ENCODE results near the gene SHC3.

SHC3 gene

GRCh38 chr9:89153232-89154017 lies 25.2 kb downstream of the SHC3 start:
- DNase-seq = peak in 1 of 2 donors; percentile 51

GRCh38 chr9:89149726-89150125 lies 28.9 kb downstream of the SHC3 start:
- no peak for DNase-seq

GRCh38 chr9:89145097-89145496 lies 33.5 kb downstream of the SHC3 start:
- no peak for DNase-seq

GRCh38 chr9:89144238-89144637 lies 34.4 kb downstream of the SHC3 start:
- DNase-seq = no peak

- DNase-seq = no peak
These were observed 35.4 kb downstream of the SHC3 start for GRCh38 chr9:89143266-89143665.

GRCh38 chr9:89139455-89139854 lies 39.2 kb downstream of the SHC3 start:
- no peak for DNase-seq

GRCh38 chr9:89138463-89139390 lies 39.9 kb downstream of the SHC3 start:
- no peak for DNase-seq

- no peak for DNase-seq
These were observed 40.8 kb downstream of the SHC3 start for GRCh38 chr9:89137542-89138462.

- no peak for DNase-seq
These were observed 42.9 kb downstream of the SHC3 start for GRCh38 chr9:89135591-89136166.

GRCh38 chr9:89134709-89135108 lies 43.9 kb downstream of the SHC3 start:
- no peak for DNase-seq

- DNase-seq = no peak
These were observed 55.7 kb downstream of the SHC3 start for GRCh38 chr9:89122949-89123348.

GRCh38 chr9:89120704-89121103 lies 57.9 kb downstream of the SHC3 start:
- no peak for DNase-seq

GRCh38 chr9:89116805-89117192 lies 61.8 kb downstream of the SHC3 start:
- no peak for DNase-seq

- no peak for DNase-seq
These were observed 62.4 kb downstream of the SHC3 start for GRCh38 chr9:89116064-89116804.

- no peak for DNase-seq
These were observed 63.2 kb downstream of the SHC3 start for GRCh38 chr9:89115426-89115825.

- no peak for DNase-seq
These were observed 63.9 kb downstream of the SHC3 start for GRCh38 chr9:89114741-89115140.

GRCh38 chr9:89113851-89114250 lies 64.8 kb downstream of the SHC3 start:
- no peak for DNase-seq

GRCh38 chr9:89112243-89112642 lies 66.4 kb downstream of the SHC3 start:
- no peak for DNase-seq

GRCh38 chr9:89109666-89110065 lies 69.0 kb downstream of the SHC3 start:
- no peak for DNase-seq

GRCh38 chr9:89107406-89107805 lies 71.2 kb downstream of the SHC3 start:
- no peak for DNase-seq

- DNase-seq = no peak
These were observed 72.3 kb downstream of the SHC3 start for GRCh38 chr9:89106224-89106851.

Data from CD4-positive, alpha-beta T cell treated with Interleukin-1 beta for 1 hour (primary cell).